Activated B cell treated with CpG ODN at 0.5 μM for 24 hours (primary cell): ENCODE results near the gene RNLS. TPM values are rescaled to one million over a fixed set of nuclear protein-coding genes. Genes with fewer than 3 reads are reported as not detected.

Source experiments
- ATAC-seq: fragments of 200-7000 bp; cut with Tn5 transposase; one replicate; pipeline ENCODE4 v1.10.0; 2021; ENCODE audit warnings: low read depth, mild to moderate bottlenecking, moderate library complexity
- CTCF ChIA-PET: fragments of 350-600 bp; sonication (Branson Sonifier 250); formaldehyde crosslinking; loops from one replicate; lab custom pipeline; 2021; ENCODE audit warnings: antibody characterized with exemption; lab: Charles Lee
- POLR2A ChIA-PET: fragments of 350-600 bp; sonication (Branson Sonifier 250); formaldehyde crosslinking; loops from one replicate; lab custom pipeline; 2021; ENCODE audit warnings: antibody characterized with exemption; lab: Charles Lee
- DNase-seq: peaks from one replicate; pipeline ENCODE4 v3.0.0; 2022
- H3K27ac Mint-ChIP-seq: one replicate; pipeline ENCODE4 v1.8.0; 2020; ENCODE audit warnings: mixed read lengths
- H3K27me3 Mint-ChIP-seq: one replicate; pipeline ENCODE4 v1.8.0; 2021; ENCODE audit warnings: mixed read lengths
- H3K36me3 Mint-ChIP-seq: one replicate; pipeline ENCODE4 v1.8.0; 2021; ENCODE audit warnings: low read depth, mixed read lengths
- H3K4me1 Mint-ChIP-seq: one replicate; pipeline ENCODE4 v1.8.0; 2021; ENCODE audit warnings: mixed read lengths
- H3K4me3 Mint-ChIP-seq: one replicate; pipeline ENCODE4 v1.8.0; 2020; ENCODE audit warnings: mild to moderate bottlenecking, mixed read lengths
- H3K9me3 Mint-ChIP-seq: one replicate; pipeline ENCODE4 v1.8.0; 2020; ENCODE audit warnings: mixed read lengths
- intact Hi-C: fragments of 100-400 bp; cut with micrococcal nuclease; formaldehyde crosslinking; loops from one replicate; pipeline ENCODE4 v1.15.1; 2024
- total RNA-seq: library from RNA; stranded (reverse); gene quantifications from 2 replicates; pipeline ENCODE4 v1.2.3, GENCODE V29; 2022
- TF ChIP-seq, protein P1 (sequence below): fragments of 200-600 bp; IDR thresholded peaks from one replicate; pipeline ENCODE4 v1.8.0; 2022; ENCODE audit warnings: antibody characterized with exemption, mild to moderate bottlenecking

Gene RNLS
- total RNA-seq, 1 donor from 2014 or later = 5.7 TPM

GRCh38 chr10:88427024-88427423 lies 156.1 kb downstream of the RNLS start:
- H3K4me3 Mint-ChIP-seq = no peak overlapping the region
- H3K27me3 Mint-ChIP-seq = no peaks in the 10 kb centered on the region
- TF ChIP-seq, protein P1, sequence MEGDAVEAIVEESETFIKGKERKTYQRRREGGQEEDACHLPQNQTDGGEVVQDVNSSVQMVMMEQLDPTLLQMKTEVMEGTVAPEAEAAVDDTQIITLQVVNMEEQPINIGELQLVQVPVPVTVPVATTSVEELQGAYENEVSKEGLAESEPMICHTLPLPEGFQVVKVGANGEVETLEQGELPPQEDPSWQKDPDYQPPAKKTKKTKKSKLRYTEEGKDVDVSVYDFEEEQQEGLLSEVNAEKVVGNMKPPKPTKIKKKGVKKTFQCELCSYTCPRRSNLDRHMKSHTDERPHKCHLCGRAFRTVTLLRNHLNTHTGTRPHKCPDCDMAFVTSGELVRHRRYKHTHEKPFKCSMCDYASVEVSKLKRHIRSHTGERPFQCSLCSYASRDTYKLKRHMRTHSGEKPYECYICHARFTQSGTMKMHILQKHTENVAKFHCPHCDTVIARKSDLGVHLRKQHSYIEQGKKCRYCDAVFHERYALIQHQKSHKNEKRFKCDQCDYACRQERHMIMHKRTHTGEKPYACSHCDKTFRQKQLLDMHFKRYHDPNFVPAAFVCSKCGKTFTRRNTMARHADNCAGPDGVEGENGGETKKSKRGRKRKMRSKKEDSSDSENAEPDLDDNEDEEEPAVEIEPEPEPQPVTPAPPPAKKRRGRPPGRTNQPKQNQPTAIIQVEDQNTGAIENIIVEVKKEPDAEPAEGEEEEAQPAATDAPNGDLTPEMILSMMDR = no peak
- no peaks in the 10 kb centered on the region for H3K36me3 Mint-ChIP-seq
- H3K27ac Mint-ChIP-seq = no peak overlapping the region
- H3K9me3 Mint-ChIP-seq = no peaks in the 10 kb centered on the region
- CTCF ChIA-PET = no interaction called here
- ATAC-seq = no peak
- intact Hi-C loops = no loop called here
- no peak for DNase-seq
- POLR2A ChIA-PET = no interaction called here
- no peaks in the 10 kb centered on the region for H3K4me1 Mint-ChIP-seq

DNA sequence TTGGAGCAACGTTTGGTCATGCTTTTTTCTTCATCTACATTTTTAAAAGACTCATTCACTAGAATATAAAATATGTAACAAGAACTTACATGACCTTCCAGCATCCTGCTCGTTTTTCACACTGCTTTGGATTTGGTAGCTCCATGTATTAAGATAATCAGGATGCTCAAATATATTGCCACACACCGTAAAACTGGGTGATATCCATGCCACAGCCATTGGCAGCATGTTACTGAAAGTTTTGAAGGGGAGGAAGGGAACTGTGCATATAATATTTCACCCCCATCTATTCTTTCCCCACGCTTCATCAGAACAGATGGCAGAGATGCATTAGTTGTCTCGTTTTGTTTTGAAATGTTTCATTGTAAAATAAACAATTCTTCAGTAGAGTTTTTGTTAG lies 158.2 kb downstream of the RNLS start:
- H3K9me3 Mint-ChIP-seq = no peaks in the 10 kb centered on the region
- TF ChIP-seq, protein P1 = no peak
- intact Hi-C loops = no loop called here
- DNase-seq (no peak), ATAC-seq (no peak)
- H3K4me3 Mint-ChIP-seq = no peak overlapping the region
- ChIA-PET CTCF (no interaction called here), POLR2A (interaction anchor here (0.8 kb wide), 1 partner anchor 8 kb away, joined by 4 read pairs; no protein-coding TSS in a partner anchor)
- H3K27ac Mint-ChIP-seq = no peak overlapping the region
- H3K36me3 Mint-ChIP-seq = no peaks in the 10 kb centered on the region
- no peaks in the 10 kb centered on the region for H3K4me1 Mint-ChIP-seq
- H3K27me3 Mint-ChIP-seq = no peaks in the 10 kb centered on the region

- Mint-ChIP-seq H3K4me3 (no peak overlapping the region), H3K36me3 (no peaks in the 10 kb centered on the region), H3K27me3 (no peaks in the 10 kb centered on the region), H3K27ac (no peak overlapping the region), H3K4me1 (no peaks in the 10 kb centered on the region), H3K9me3 (no peaks in the 10 kb centered on the region)
- TF ChIP-seq, protein P1 = no peak
- ATAC-seq = no peak
- POLR2A ChIA-PET = no interaction called here
- CTCF ChIA-PET = no interaction called here
- intact Hi-C loops = no loop called here
- DNase-seq = no peak
These were observed 159.4 kb downstream of the RNLS start for GRCh38 chr10:88423732-88424131.

DNA sequence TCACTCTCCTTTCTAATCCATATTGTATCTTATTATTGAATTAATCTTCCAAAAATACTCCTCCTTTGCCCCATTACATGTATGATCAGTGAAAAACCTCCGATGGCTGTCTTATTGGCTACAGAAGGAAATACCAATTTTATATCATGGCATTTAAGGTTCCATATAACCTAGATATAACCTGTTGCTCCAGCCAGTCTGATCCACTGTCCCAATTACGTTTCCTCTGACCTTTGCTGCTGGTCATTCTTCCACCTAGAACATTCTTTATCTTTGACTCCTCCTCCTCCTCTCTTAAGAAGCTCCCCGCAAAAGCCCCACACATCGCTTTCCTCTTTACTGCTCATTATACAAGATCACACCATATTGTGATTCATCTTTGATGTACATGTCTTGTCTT lies 161.5 kb downstream of the RNLS start:
- CTCF ChIA-PET = interaction anchor here (1.0 kb wide), 1 partner anchor 32 kb away, joined by 4 read pairs; no protein-coding TSS in a partner anchor
- TF ChIP-seq, protein P1 = no peak
- no peak for DNase-seq
- no peaks in the 10 kb centered on the region for H3K9me3 Mint-ChIP-seq
- POLR2A ChIA-PET = no interaction called here
- H3K36me3 Mint-ChIP-seq = no peaks in the 10 kb centered on the region
- H3K27me3 Mint-ChIP-seq = no peaks in the 10 kb centered on the region
- H3K4me1 Mint-ChIP-seq = no peaks in the 10 kb centered on the region
- ATAC-seq = no peak
- intact Hi-C loops = no loop called here
- no peak overlapping the region for H3K4me3 Mint-ChIP-seq
- no peak overlapping the region for H3K27ac Mint-ChIP-seq

GRCh38 chr10:88418871-88419270 lies 164.2 kb downstream of the RNLS start:
- intact Hi-C loops = no loop called here
- Mint-ChIP-seq H3K36me3 (no peaks in the 10 kb centered on the region), H3K9me3 (no peaks in the 10 kb centered on the region), H3K4me1 (no peaks in the 10 kb centered on the region), H3K27me3 (no peaks in the 10 kb centered on the region), H3K4me3 (no peak overlapping the region), H3K27ac (no peak overlapping the region)
- DNase-seq = no peak
- TF ChIP-seq, protein P1 = no peak
- POLR2A ChIA-PET = no interaction called here
- no peak for ATAC-seq
- CTCF ChIA-PET = no interaction called here
